ENCODE measurements around the gene VPS36.

GRCh38 chr13:52449331-52450011 lies 963 bp downstream of the VPS36 start:
- TF ChIP-seq CTCF (IDR thresholded peaks at IDR 0.05 in 2 of 3, conservative IDR thresholded peaks at IDR 0.05 in 1 of 3; ENCODE audit: borderline replicate concordance in 1 of 3, insufficient read depth in 1 of 3, low read depth in 2 of 3, low read length in 2 of 3), result no peak
- no peak for TF ChIP-seq CEBPB (IDR thresholded peaks at IDR 0.05; ENCODE audit: low read depth)
- no peak for TF ChIP-seq SIN3A (IDR thresholded peaks at IDR 0.05; ENCODE audit: low read depth)
- no peak for TF ChIP-seq ELF1 (IDR thresholded peaks at IDR 0.05; ENCODE audit: borderline replicate concordance, low read depth)

All from HCT116 (cell line).